Measurements from ENCODE around the gene ERC2.

GRCh38 chr3:55718521-55718921 lies 749.7 kb downstream of the ERC2 start:
- TF ChIP-seq EZH2 (IDR thresholded peaks at IDR 0.05; ENCODE audit: low read length, unreplicated experiment) (no peak), EZH2phosphoT487 (IDR thresholded peaks at IDR 0.05; ENCODE audit: borderline replicate concordance, low read length) (no peak)
- TF ChIP-seq, protein P1, sequence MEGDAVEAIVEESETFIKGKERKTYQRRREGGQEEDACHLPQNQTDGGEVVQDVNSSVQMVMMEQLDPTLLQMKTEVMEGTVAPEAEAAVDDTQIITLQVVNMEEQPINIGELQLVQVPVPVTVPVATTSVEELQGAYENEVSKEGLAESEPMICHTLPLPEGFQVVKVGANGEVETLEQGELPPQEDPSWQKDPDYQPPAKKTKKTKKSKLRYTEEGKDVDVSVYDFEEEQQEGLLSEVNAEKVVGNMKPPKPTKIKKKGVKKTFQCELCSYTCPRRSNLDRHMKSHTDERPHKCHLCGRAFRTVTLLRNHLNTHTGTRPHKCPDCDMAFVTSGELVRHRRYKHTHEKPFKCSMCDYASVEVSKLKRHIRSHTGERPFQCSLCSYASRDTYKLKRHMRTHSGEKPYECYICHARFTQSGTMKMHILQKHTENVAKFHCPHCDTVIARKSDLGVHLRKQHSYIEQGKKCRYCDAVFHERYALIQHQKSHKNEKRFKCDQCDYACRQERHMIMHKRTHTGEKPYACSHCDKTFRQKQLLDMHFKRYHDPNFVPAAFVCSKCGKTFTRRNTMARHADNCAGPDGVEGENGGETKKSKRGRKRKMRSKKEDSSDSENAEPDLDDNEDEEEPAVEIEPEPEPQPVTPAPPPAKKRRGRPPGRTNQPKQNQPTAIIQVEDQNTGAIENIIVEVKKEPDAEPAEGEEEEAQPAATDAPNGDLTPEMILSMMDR (conservative IDR thresholded peaks at IDR 0.05; ENCODE audit: low read depth, low read length): no peak

Data from PC-3 (cell line).